K562 (cell line): ENCODE data around the gene SLC5A6. TPM values are rescaled to one million over a fixed set of nuclear protein-coding genes. Genes with fewer than 3 reads are reported as not detected.
"Not testable (repeated sequence)": the region's sequence is repeated elsewhere in the genome, so short reads cannot be mapped to it uniquely, and the experiment has no call there.

Experiments used
- ATAC-seq: fragments of 200-7000 bp; cut with Tn5 transposase; 3 replicates; pipeline ENCODE4 v1.9.1; 2020; ENCODE audit warnings: moderate library complexity
- BruUV-seq: library from RNA; stranded (reverse); fragments of 400-500 nt; replicated peaks from 2 replicates; lab custom pipeline; 2021; lab: Mats Ljungman, UMichigan
- CTCF ChIA-PET: fragments of 300-600 bp; formaldehyde crosslinking; extraction: SDS; loops from one replicate; lab custom pipeline; 2021; ENCODE audit warnings: low intra/inter-chr PET ratio; lab: Yijun Ruan, JAX
- POLR2A ChIA-PET: fragments of 300-600, 350-650 bp; sonication (Branson Sonifier 250); formaldehyde crosslinking; extraction: SDS; loops from one replicate; lab custom pipeline; 2021; ENCODE audit warnings: antibody characterized with exemption, inconsistent platforms; lab: Yijun Ruan, JAX
- DNase-seq, 4 experiments: peaks; one replicate each; pipeline versions ENCODE4 v3.0.0 to v3.0.0-alpha.2; 2011 to 2018; ENCODE audit warnings: low spot score in 3 of 4, mixed read lengths in 3 of 4; ENCODE audit errors: extremely low read depth in 1 of 4
- FAIRE-seq: peaks from 2 replicates; lab custom pipeline; 2011; peaks lifted over from hg19 to GRCh38; lab: Jason Lieb, UNC
- H2AFZ ChIP-seq: 2 replicates; pipeline ENCODE4 v1.6.0; 2011; ENCODE audit warnings: low read depth, low read length, control low read depth, inconsistent platforms
- H3K27ac ChIP-seq: fragments of 200-600 bp; 3 replicates; pipeline ENCODE4 v1.8.0; 2011; ENCODE audit warnings: low read depth, mild to moderate bottlenecking, control low read depth, inconsistent platforms, low read length, moderate library complexity, mixed read lengths; ENCODE audit errors: extremely low read depth
- H3K27me3 ChIP-seq, 2 experiments: fragments of 300-600 bp in 1 of 2; 2 replicates in 1 of 2; 3 replicates in 1 of 2; pipeline versions ENCODE4 v1.6.0 to v1.8.0; 2011; ENCODE audit warnings: inconsistent platforms in 2 of 2, low read length in 2 of 2, mild to moderate bottlenecking in 1 of 2, mixed read lengths in 1 of 2, moderate library complexity in 1 of 2; ENCODE audit not compliant: control insufficient read depth in 2 of 2, insufficient read depth in 2 of 2
- H3K36me3 ChIP-seq: fragments of 300-600 bp; 3 replicates; pipeline ENCODE4 v1.8.0; 2011; ENCODE audit warnings: mild to moderate bottlenecking, low read length, inconsistent platforms; ENCODE audit not compliant: control insufficient read depth, insufficient read depth
- H3K4me1 ChIP-seq, 2 experiments: fragments of 200-600 bp in 1 of 2; replicated peaks in 1 of 2; 2 replicates in 1 of 2; 3 replicates in 1 of 2; pipeline versions ENCODE4 v1.5.1 to v1.8.0; 2011; ENCODE audit warnings: inconsistent platforms in 2 of 2, low read length in 2 of 2, mild to moderate bottlenecking in 1 of 2, mixed read lengths in 1 of 2, moderate library complexity in 1 of 2; ENCODE audit not compliant: control insufficient read depth in 2 of 2, insufficient read depth in 2 of 2
- H3K4me2 ChIP-seq: 2 replicates; pipeline ENCODE4 v1.6.1; 2011; ENCODE audit warnings: low read length, control low read depth, inconsistent platforms, mixed read lengths; ENCODE audit not compliant: insufficient read depth
- H3K4me3 ChIP-seq: fragments of 200-600 bp; sonication (generic), shearing (Covaris generic); 2 replicates; pipeline ENCODE4 v1.5.1; 2016; ENCODE audit warnings: control low read depth, inconsistent platforms
- H3K79me2 ChIP-seq: fragments of 200-600 bp; 3 replicates; pipeline ENCODE4 v1.8.0; 2011; ENCODE audit warnings: low read length, inconsistent platforms; ENCODE audit not compliant: control insufficient read depth, insufficient read depth
- H3K9ac ChIP-seq, 2 experiments: 2 replicates each; pipeline versions ENCODE4 v1.6.0 to v1.6.1; 2011; ENCODE audit warnings: low read depth in 2 of 2, low read length in 2 of 2, control low read depth in 1 of 2, inconsistent platforms in 1 of 2, mild to moderate bottlenecking in 1 of 2, mixed read lengths in 1 of 2; ENCODE audit not compliant: insufficient read depth in 1 of 2
- H3K9me1 ChIP-seq: one replicate; pipeline ENCODE4 v1.6.0; 2011; ENCODE audit warnings: inconsistent platforms, mild to moderate bottlenecking, low read length, moderate library complexity; ENCODE audit not compliant: control insufficient read depth, insufficient read depth
- H3K9me3 ChIP-seq: replicated peaks from 2 replicates; pipeline ENCODE4 v1.5.1; 2011; ENCODE audit warnings: low read depth, low read length, inconsistent platforms; ENCODE audit not compliant: control insufficient read depth, insufficient read depth
- H4K20me1 ChIP-seq: replicated peaks from 2 replicates; pipeline ENCODE4 v1.6.1; 2011; ENCODE audit warnings: low read length, inconsistent platforms, mixed read lengths; ENCODE audit not compliant: control insufficient read depth, insufficient read depth
- SAFB ChIP-seq: fragments of 200-400 bp; formaldehyde crosslinking; IDR thresholded peaks from 2 replicates; pipeline ENCODE4 v1.6.1; 2017; ENCODE audit warnings: low read depth, low read length, borderline replicate concordance
- SUPT5H ChIP-seq: fragments of 450-650 bp; IDR thresholded peaks from 2 replicates; pipeline ENCODE4 v1.6.1; 2016
- TRIM25 ChIP-seq: fragments of 450-650 bp; IDR thresholded peaks from 2 replicates; pipeline ENCODE4 v1.7.0; 2016; ENCODE audit warnings: borderline replicate concordance
- WGBS: fragments of 100-300 bp; shearing (Covaris generic); methylation state at CpG from one replicate; pipeline ENCODE4 v1.1.6; 2016; ENCODE audit warnings: low coverage, mixed read lengths; ENCODE audit not compliant: insufficient coverage; ENCODE audit errors: missing lambda C conversion rate; 5-methylcytosine and 5-hydroxymethylcytosine counted together
- in situ Hi-C: fragments of 300-500 bp; cut with MboI; formaldehyde crosslinking; loops from 4 replicates; pipeline ENCODE4 v1.15.0; 2018; ENCODE audit warnings: inconsistent platforms, mixed read lengths
- intact Hi-C: fragments of 100-400 bp; cut with micrococcal nuclease; formaldehyde crosslinking; loops from 2 replicates; pipeline ENCODE4 v1.14.2; 2022
- polyA plus RNA-seq, 8 experiments: library from polyadenylated mRNA; depleted of rRNA in 4 of 8; stranded (reverse) in 5 of 8; unstranded in 3 of 8; fragments of >200 nt; fragmentation: Nextera tagmentation in 2 of 8; fragmentation: Illumina TruSeq in 1 of 8; extraction: Ambion mirVana in 2 of 8; extraction: Trizol in 1 of 8; gene quantifications; 2 replicates each; pipeline versions ENCODE4 v1.2.1 to v1.2.3, GENCODE V29; 2011 to 2014; ENCODE audit warnings: inconsistent platforms in 1 of 8, missing spikeins in 1 of 8
- total RNA-seq, 7 experiments: library from RNA; depleted of rRNA in 6 of 7; stranded (reverse); fragments of >200 nt in 6 of 7; fragmentation: Illumina TruSeq in 2 of 7; extraction: Trizol in 2 of 7; gene quantifications; 2 replicates each; pipeline versions ENCODE4 v1.2.1 to v1.2.3, GENCODE V29; 2011 to 2021; ENCODE audit warnings: low replicate concordance in 1 of 7

The SLC5A6 gene
- total and polyA plus RNA-seq, 9 of the 15 experiments (the other 6 are each of a cell fraction or from before 2014, with no cell fraction given), result 32.6 to 137 (median 107) TPM

- no peak overlapping the region for H3K4me2 ChIP-seq
- H3K9ac ChIP-seq, result no peak overlapping the region
- FAIRE-seq (peak; percentile 49), ATAC-seq (no peak; the same call in 2 of the 3 replicates), DNase-seq (no peak)
- H4K20me1 ChIP-seq, result no peaks in the 10 kb centered on the region
- in situ Hi-C loops, result no loop called here
- no TSS peak for BruUV-seq
- no peaks in the 10 kb centered on the region; a peak in 2 of 5 replicates for H3K4me1 ChIP-seq
- no peak for TF ChIP-seq TRIM25
- 0 out of 2 replicates have a peak, but pooled peaks have one; percentile 12 for TF ChIP-seq SUPT5H
- no peak for TF ChIP-seq SAFB
- H3K36me3 ChIP-seq, result peaks cover 38% of the 10 kb centered on the region; the same call in 2 of the 3 replicates
- ChIA-PET POLR2A (interaction anchor here (0.6 to 1.1 kb wide), 2 partner anchors 12 to 81 kb away, joined by 3 read pairs; no protein-coding TSS in a partner anchor), CTCF (no interaction called here)
- no peaks in the 10 kb centered on the region for H3K27me3 ChIP-seq
- H3K9me3 ChIP-seq, result no peaks in the 10 kb centered on the region
- intact Hi-C loops, result no loop called here
- no peaks in the 10 kb centered on the region for H3K9me1 ChIP-seq
- 53% methylated on average over 2 of the region's 2 CpGs for WGBS
- no peak overlapping the region for H2AFZ ChIP-seq
- no peak overlapping the region for H3K27ac ChIP-seq
- H3K79me2 ChIP-seq, result no peaks in the 10 kb centered on the region
- H3K4me3 ChIP-seq, result no peak overlapping the region
Observed at GRCh38 chr2:27198627-27199026, 13.4 kb downstream of the SLC5A6 start.

GRCh38 chr2:27198068-27198467 lies 14.0 kb downstream of the SLC5A6 start:
- intact Hi-C loops, H3K27ac ChIP-seq, H3K9me1 ChIP-seq, H3K4me1 ChIP-seq, H2AFZ ChIP-seq, ATAC-seq, H3K4me2 ChIP-seq, in situ Hi-C loops, DNase-seq, H4K20me1 ChIP-seq, H3K27me3 ChIP-seq, H3K79me2 ChIP-seq, H3K4me3 ChIP-seq, H3K9me3 ChIP-seq, H3K9ac ChIP-seq, FAIRE-seq, BruUV-seq, CTCF ChIA-PET: not testable (repeated sequence)
- POLR2A ChIA-PET, result interaction anchor here (1.1 kb wide), 1 partner anchor 82 kb away, joined by 3 read pairs; no protein-coding TSS in a partner anchor
- peaks cover 33% of the 10 kb centered on the region; the same call in 2 of the 3 replicates for H3K36me3 ChIP-seq
- WGBS, result 78% methylated on average over 3 of the region's 3 CpGs
